ENCODE results near the gene SIRT7. TPM values are rescaled to one million over a fixed set of nuclear protein-coding genes. Genes with fewer than 3 reads are reported as not detected.

Gene SIRT7
- total and polyA plus RNA-seq, 12 donors: 4.2 to 49.8 (median 14.6) TPM

GRCh38 chr17:81863123-81863675 lies 54.8 kb downstream of the SIRT7 start:
- 72 to 83% (median 79%) methylated on average over 6 of the region's 6 CpGs for WGBS, 4 donors
- peaks cover 0 to 15% of the 10 kb centered on the region in 2 donors for H3K36me3 ChIP-seq (replicated peaks in 1 of 2)
- H3K9me3 ChIP-seq (replicated peaks in 1 of 3): no peaks in the 10 kb centered on the region
- intact Hi-C loops (cut with DNase I): no loop called here
- peaks cover 36 to 43% of the 10 kb centered on the region in 2 donors for H3K4me1 ChIP-seq (replicated peaks in 1 of 2)
- TF ChIP-seq POLR2A (IDR thresholded peaks at IDR 0.05) (no peak), CTCF (IDR thresholded peaks at IDR 0.05) (no peak)
- no peaks in the 10 kb centered on the region for H3K27me3 ChIP-seq
- H3K27ac ChIP-seq: peak overlapping the region in 2 of 5 donors; percentile 15 to 99
- no peak for DNase-seq
- no peak overlapping the region for H3K4me3 ChIP-seq

Other genes starting within 250 kb of the SIRT7 start
- gene ARL16, start 234.4 kb downstream of the SIRT7 start, total RNA-seq: 10 to 100 TPM; 22.2 to 40.3 (median 29.9) TPM
- gene ARL16, start 234.4 kb downstream of the SIRT7 start, polyA plus RNA-seq: 100 to 1,000 TPM in 1 of 3 donors, 10 to 100 TPM in 2; 18.5 to 105 (median 79.8) TPM
- gene HGS, start 234.2 kb downstream of the SIRT7 start, total RNA-seq: 100 to 1,000 TPM in 3 of 9 donors, 10 to 100 TPM in 6; 51.7 to 167 (median 95.4) TPM
- gene HGS, start 234.2 kb downstream of the SIRT7 start, polyA plus RNA-seq: 100 to 1,000 TPM; 130 to 384 (median 300) TPM
- 10 to 100 TPM; 24.0 to 98.8 (median 85.2) TPM for gene MRPL12, start 214.8 kb downstream of the SIRT7 start, total RNA-seq
- gene MRPL12, start 214.8 kb downstream of the SIRT7 start, polyA plus RNA-seq: 100 to 1,000 TPM in 2 of 3 donors, 10 to 100 TPM in 1; 60.7 to 159 (median 141) TPM
- gene SLC25A10, start 205.9 kb downstream of the SIRT7 start, total RNA-seq: 10 to 100 TPM in 8 of 9 donors, 1 to 10 TPM in 1; 8.8 to 36.1 (median 19.6) TPM
- 10 to 100 TPM in 2 of 3 donors, 1 to 10 TPM in 1; 3.5 to 33.1 (median 29.2) TPM for gene SLC25A10, start 205.9 kb downstream of the SIRT7 start, polyA plus RNA-seq
- 1 to 10 TPM in 3 of 9 donors, under 1 TPM in 3, not detected in 3; 0.11 to 2.9 (median 1.2) TPM for gene GCGR, start 114.0 kb downstream of the SIRT7 start, total RNA-seq
- 10 to 100 TPM in 1 of 3 donors, 1 to 10 TPM in 1, under 1 TPM in 1; 0.29 to 48.7 (median 4.1) TPM for gene GCGR, start 114.0 kb downstream of the SIRT7 start, polyA plus RNA-seq
- 100 to 1,000 TPM in 2 of 9 donors, 10 to 100 TPM in 7; 63.5 to 115 (median 82.5) TPM for gene MCRIP1, start 84.9 kb downstream of the SIRT7 start, total RNA-seq
- 100 to 1,000 TPM in 2 of 3 donors, 1 to 10 TPM in 1; 5.0 to 248 (median 144) TPM for gene MCRIP1, start 84.9 kb downstream of the SIRT7 start, polyA plus RNA-seq
- under 1 TPM in 3 of 9 donors, not detected in 6; 0.11 to 0.92 (median 0.46) TPM for gene PPP1R27, start 83.1 kb downstream of the SIRT7 start, total RNA-seq
- 1 to 10 TPM in 2 of 3 donors, under 1 TPM in 1; 0.22 to 3.1 (median 2.6) TPM for gene PPP1R27, start 83.1 kb downstream of the SIRT7 start, polyA plus RNA-seq
- gene P4HB, start 57.6 kb downstream of the SIRT7 start, total RNA-seq: 1,000 to 10,000 TPM in 5 of 9 donors, 100 to 1,000 TPM in 4; 583 to 2,018 (median 1,095) TPM
- gene P4HB, start 57.6 kb downstream of the SIRT7 start, polyA plus RNA-seq: 1,000 to 10,000 TPM in 1 of 3 donors, 100 to 1,000 TPM in 2; 546 to 2,717 (median 747) TPM
- gene ARHGDIA, start 46.8 kb downstream of the SIRT7 start, total RNA-seq: 100 to 1,000 TPM; 123 to 491 (median 203) TPM
- 100 to 1,000 TPM; 180 to 324 (median 250) TPM for gene ARHGDIA, start 46.8 kb downstream of the SIRT7 start, polyA plus RNA-seq
- 10 to 100 TPM; 15.2 to 69.3 (median 45.1) TPM for gene ALYREF, start 26.6 kb downstream of the SIRT7 start, total RNA-seq
- gene ALYREF, start 26.6 kb downstream of the SIRT7 start, polyA plus RNA-seq: 10 to 100 TPM; 13.0 to 28.2 (median 15.2) TPM
- gene ANAPC11, start 26.5 kb downstream of the SIRT7 start, total RNA-seq: 100 to 1,000 TPM; 102 to 226 (median 134) TPM
- 100 to 1,000 TPM in 2 of 3 donors, 10 to 100 TPM in 1; 21.2 to 242 (median 112) TPM for gene ANAPC11, start 26.5 kb downstream of the SIRT7 start, polyA plus RNA-seq
- gene NPB, start 15.9 kb downstream of the SIRT7 start, total RNA-seq: 1 to 10 TPM in 1 of 9 donors, under 1 TPM in 4, not detected in 4; 0.18 to 2.5 (median 0.42) TPM
- gene NPB, start 15.9 kb downstream of the SIRT7 start, polyA plus RNA-seq: under 1 TPM; 0.07 to 0.57 (median 0.24) TPM
- 10 to 100 TPM; 19.8 to 31.6 (median 29.0) TPM for gene PCYT2, start 6.8 kb downstream of the SIRT7 start, total RNA-seq
- gene PCYT2, start 6.8 kb downstream of the SIRT7 start, polyA plus RNA-seq: 10 to 100 TPM; 32.5 to 41.2 (median 37.5) TPM
- gene MAFG, start 9.6 kb upstream of the SIRT7 start, total RNA-seq: 10 to 100 TPM; 10.5 to 44.5 (median 25.0) TPM
- gene MAFG, start 9.6 kb upstream of the SIRT7 start, polyA plus RNA-seq: 10 to 100 TPM in 1 of 3 donors, 1 to 10 TPM in 2; 7.7 to 13.0 (median 8.9) TPM
- 10 to 100 TPM in 1 of 9 donors, 1 to 10 TPM in 7, under 1 TPM in 1; 0.79 to 10.2 (median 5.1) TPM for gene PYCR1, start 19.1 kb upstream of the SIRT7 start, total RNA-seq
- gene PYCR1, start 19.1 kb upstream of the SIRT7 start, polyA plus RNA-seq: 1 to 10 TPM; 1.8 to 5.4 (median 2.0) TPM
- not detected for gene MYADML2, start 29.1 kb upstream of the SIRT7 start, total RNA-seq
- gene MYADML2, start 29.1 kb upstream of the SIRT7 start, polyA plus RNA-seq: not detected
- gene NOTUM, start 43.0 kb upstream of the SIRT7 start, total RNA-seq: 1 to 10 TPM in 3 of 9 donors, under 1 TPM in 4, not detected in 2; 0.11 to 9.7 (median 0.95) TPM
- gene NOTUM, start 43.0 kb upstream of the SIRT7 start, polyA plus RNA-seq: under 1 TPM in 2 of 3 donors, not detected in 1; 0.07 to 0.40 TPM
- 10 to 100 TPM; 19.9 to 45.9 (median 27.5) TPM for gene ASPSCR1, start 59.5 kb upstream of the SIRT7 start, total RNA-seq
- 100 to 1,000 TPM in 1 of 3 donors, 10 to 100 TPM in 2; 10.2 to 177 (median 96.5) TPM for gene ASPSCR1, start 59.5 kb upstream of the SIRT7 start, polyA plus RNA-seq
- 10 to 100 TPM; 24.3 to 75.9 (median 47.0) TPM for gene CENPX, start 104.7 kb upstream of the SIRT7 start, total RNA-seq
- 10 to 100 TPM; 11.2 to 70.9 (median 58.3) TPM for gene CENPX, start 104.7 kb upstream of the SIRT7 start, polyA plus RNA-seq
- 10 to 100 TPM in 6 of 9 donors, 1 to 10 TPM in 3; 3.0 to 24.2 (median 11.0) TPM for gene LRRC45, start 105.1 kb upstream of the SIRT7 start, total RNA-seq
- 10 to 100 TPM in 2 of 3 donors, 1 to 10 TPM in 1; 1.2 to 24.5 (median 15.4) TPM for gene LRRC45, start 105.1 kb upstream of the SIRT7 start, polyA plus RNA-seq
- gene RAC3, start 113.5 kb upstream of the SIRT7 start, total RNA-seq: 10 to 100 TPM in 1 of 9 donors, 1 to 10 TPM in 8; 3.0 to 13.5 (median 4.5) TPM
- 10 to 100 TPM in 1 of 3 donors, 1 to 10 TPM in 2; 1.6 to 10.5 (median 9.0) TPM for gene RAC3, start 113.5 kb upstream of the SIRT7 start, polyA plus RNA-seq
- 100 to 1,000 TPM in 6 of 9 donors, 10 to 100 TPM in 3; 66.9 to 183 (median 107) TPM for gene DCXR, start 119.5 kb upstream of the SIRT7 start, total RNA-seq
- gene DCXR, start 119.5 kb upstream of the SIRT7 start, polyA plus RNA-seq: 100 to 1,000 TPM in 1 of 3 donors, 10 to 100 TPM in 2; 67.7 to 163 (median 96.0) TPM
- gene RFNG, start 133.6 kb upstream of the SIRT7 start, total RNA-seq: 10 to 100 TPM; 21.2 to 69.5 (median 47.3) TPM
- gene RFNG, start 133.6 kb upstream of the SIRT7 start, polyA plus RNA-seq: 10 to 100 TPM; 21.2 to 78.0 (median 74.0) TPM
- 100 to 1,000 TPM in 7 of 9 donors, 10 to 100 TPM in 2; 77.4 to 130 (median 112) TPM for gene GPS1, start 133.7 kb upstream of the SIRT7 start, total RNA-seq
- 100 to 1,000 TPM in 2 of 3 donors, 10 to 100 TPM in 1; 37.4 to 305 (median 246) TPM for gene GPS1, start 133.7 kb upstream of the SIRT7 start, polyA plus RNA-seq
- gene DUS1L, start 147.6 kb upstream of the SIRT7 start, total RNA-seq: 100 to 1,000 TPM in 1 of 9 donors, 10 to 100 TPM in 8; 62.0 to 109 (median 74.5) TPM
- gene DUS1L, start 147.6 kb upstream of the SIRT7 start, polyA plus RNA-seq: 100 to 1,000 TPM in 2 of 3 donors, 10 to 100 TPM in 1; 38.5 to 397 (median 291) TPM
- gene FASN, start 180.1 kb upstream of the SIRT7 start, total RNA-seq: 100 to 1,000 TPM in 3 of 9 donors, 10 to 100 TPM in 6; 46.1 to 276 (median 81.8) TPM
- 100 to 1,000 TPM in 1 of 3 donors, 10 to 100 TPM in 2; 18.9 to 273 (median 59.0) TPM for gene FASN, start 180.1 kb upstream of the SIRT7 start, polyA plus RNA-seq

Measured in adrenal gland (tissue), 12 donors.